HEK293 (cell line): ENCODE measurements around the gene KIF1A.
A peak's percentile ranks its signal among the peaks of the same experiment; 100 is the strongest.

Experiments used
- CTCF ChIA-PET: fragments of 350-600 bp; formaldehyde crosslinking; extraction: SDS; loops from one replicate; lab custom pipeline; 2021; ENCODE audit warnings: antibody characterized with exemption; lab: Yijun Ruan, JAX
- POLR2A ChIA-PET: fragments of 300-600 bp; formaldehyde crosslinking; extraction: SDS; loops from one replicate; lab custom pipeline; 2020; ENCODE audit warnings: antibody characterized with exemption, inconsistent platforms; lab: Yijun Ruan, JAX
- H3K27ac ChIP-seq: fragments of 200-500 bp; sonication (Bioruptor generic); 2 replicates; pipeline ENCODE4 v1.5.1; 2014; ENCODE audit warnings: low read depth, low read length, control low read depth, inconsistent platforms; ENCODE audit errors: extremely low read depth
- H3K36me3 ChIP-seq, 2 experiments: fragments of 200-500 bp in 1 of 2; sonication (Bioruptor generic) in 1 of 2; 1 replicate in 1 of 2; 2 replicates in 1 of 2; pipeline ENCODE4 v1.5.1; 2014 to 2017; ENCODE audit warnings: inconsistent platforms in 2 of 2, low read length in 2 of 2; ENCODE audit not compliant: control insufficient read depth in 2 of 2, insufficient read depth in 1 of 2
- H3K4me1 ChIP-seq: fragments of 200-500 bp; sonication (Bioruptor generic); 2 replicates; pipeline ENCODE4 v1.5.1; 2014; ENCODE audit warnings: mild to moderate bottlenecking, low read length, inconsistent platforms; ENCODE audit not compliant: control insufficient read depth, insufficient read depth
- H3K4me3 ChIP-seq: 2 replicates; pipeline ENCODE4 v1.5.1; 2011; ENCODE audit warnings: low read depth, mild to moderate bottlenecking, control low read depth, low read length, moderate library complexity
- H3K9me3 ChIP-seq: fragments of 200-500 bp; sonication (Bioruptor generic); 2 replicates; pipeline ENCODE4 v1.5.1; 2014; ENCODE audit warnings: low read depth, low read length, inconsistent platforms; ENCODE audit not compliant: control insufficient read depth, insufficient read depth
- HIC1 ChIP-seq: fragments of 450-650 bp; formaldehyde crosslinking; IDR thresholded peaks from 2 replicates; pipeline ENCODE4 v1.5.1; 2016; ENCODE audit warnings: missing biosample characterization, missing genetic modification characterization
- KLF8 ChIP-seq: fragments of 450-650 bp; formaldehyde crosslinking; IDR thresholded peaks from 2 replicates; pipeline ENCODE4 v1.5.1; 2016; ENCODE audit warnings: missing biosample characterization, missing genetic modification characterization
- SCRT2 ChIP-seq: fragments of 450-650 bp; formaldehyde crosslinking; IDR thresholded peaks from 2 replicates; pipeline ENCODE4 v1.5.1; 2016; ENCODE audit warnings: missing biosample characterization, missing genetic modification characterization
- SP2 ChIP-seq: fragments of 450-650 bp; formaldehyde crosslinking; IDR thresholded peaks from 2 replicates; pipeline ENCODE4 v1.5.1; 2016; ENCODE audit warnings: missing biosample characterization, missing genetic modification characterization
- ZNF10 ChIP-seq: fragments of 450-650 bp; formaldehyde crosslinking; IDR thresholded peaks from 2 replicates; pipeline ENCODE4 v1.5.1; 2017; ENCODE audit warnings: missing biosample characterization, missing genetic modification characterization
- ZNF138 ChIP-seq: fragments of 450-650 bp; formaldehyde crosslinking; IDR thresholded peaks from 2 replicates; pipeline ENCODE4 v1.5.1; 2016; ENCODE audit warnings: missing biosample characterization, missing genetic modification characterization, borderline replicate concordance
- ZNF16 ChIP-seq: fragments of 450-650 bp; formaldehyde crosslinking; IDR thresholded peaks from 2 replicates; pipeline ENCODE4 v1.5.1; 2016; ENCODE audit warnings: low read depth, missing biosample characterization, missing genetic modification characterization
- ZNF184 ChIP-seq: fragments of 450-650 bp; IDR thresholded peaks from 2 replicates; pipeline ENCODE4 v1.5.1; 2018; ENCODE audit warnings: missing biosample characterization, mild to moderate bottlenecking, missing genetic modification characterization
- ZNF2 ChIP-seq: fragments of 450-650 bp; formaldehyde crosslinking; IDR thresholded peaks from 2 replicates; pipeline ENCODE4 v1.5.1; 2016; ENCODE audit warnings: missing biosample characterization, missing genetic modification characterization
- ZNF211 ChIP-seq: fragments of 450-650 bp; formaldehyde crosslinking; IDR thresholded peaks from 2 replicates; pipeline ENCODE4 v1.5.1; 2016; ENCODE audit warnings: low read depth, missing biosample characterization, missing genetic modification characterization
- ZNF398 ChIP-seq: fragments of 450-650 bp; formaldehyde crosslinking; IDR thresholded peaks from 2 replicates; pipeline ENCODE4 v1.5.1; 2017; ENCODE audit warnings: missing biosample characterization, missing genetic modification characterization
- ZNF416 ChIP-seq: fragments of 450-650 bp; formaldehyde crosslinking; IDR thresholded peaks from 2 replicates; pipeline ENCODE4 v1.5.1; 2016; ENCODE audit warnings: missing biosample characterization, missing genetic modification characterization
- ZNF423 ChIP-seq: fragments of 450-650 bp; formaldehyde crosslinking; IDR thresholded peaks from 2 replicates; pipeline ENCODE4 v1.5.1; 2016; ENCODE audit warnings: missing biosample characterization, missing genetic modification characterization
- ZNF501 ChIP-seq: fragments of 450-650 bp; formaldehyde crosslinking; IDR thresholded peaks from 2 replicates; pipeline ENCODE4 v1.5.1; 2016; ENCODE audit warnings: missing biosample characterization, missing genetic modification characterization
- ZNF544 ChIP-seq: fragments of 450-650 bp; formaldehyde crosslinking; IDR thresholded peaks from 2 replicates; pipeline ENCODE4 v1.5.0; 2017; ENCODE audit warnings: missing biosample characterization, missing genetic modification characterization
- ZNF792 ChIP-seq: fragments of 450-650 bp; formaldehyde crosslinking; IDR thresholded peaks from 2 replicates; pipeline ENCODE4 v1.5.1; 2016; ENCODE audit warnings: missing biosample characterization, missing genetic modification characterization
- TF ChIP-seq, protein P1 (sequence below): fragments of 450-650 bp; formaldehyde crosslinking; conservative IDR thresholded peaks from 2 replicates; pipeline ENCODE4 v1.5.1; 2016; ENCODE audit warnings: low read depth, missing biosample characterization, missing genetic modification characterization
- TF ChIP-seq, protein P2 (sequence below): fragments of 450-650 bp; formaldehyde crosslinking; IDR thresholded peaks from 2 replicates; pipeline ENCODE4 v1.5.1; 2016; ENCODE audit warnings: missing biosample characterization, missing genetic modification characterization
- TF ChIP-seq, protein P3 (sequence below): fragments of 450-650 bp; formaldehyde crosslinking; IDR thresholded peaks from 2 replicates; pipeline ENCODE4 v1.5.1; 2016; ENCODE audit warnings: missing biosample characterization, missing genetic modification characterization

KIF1A gene

DNA sequence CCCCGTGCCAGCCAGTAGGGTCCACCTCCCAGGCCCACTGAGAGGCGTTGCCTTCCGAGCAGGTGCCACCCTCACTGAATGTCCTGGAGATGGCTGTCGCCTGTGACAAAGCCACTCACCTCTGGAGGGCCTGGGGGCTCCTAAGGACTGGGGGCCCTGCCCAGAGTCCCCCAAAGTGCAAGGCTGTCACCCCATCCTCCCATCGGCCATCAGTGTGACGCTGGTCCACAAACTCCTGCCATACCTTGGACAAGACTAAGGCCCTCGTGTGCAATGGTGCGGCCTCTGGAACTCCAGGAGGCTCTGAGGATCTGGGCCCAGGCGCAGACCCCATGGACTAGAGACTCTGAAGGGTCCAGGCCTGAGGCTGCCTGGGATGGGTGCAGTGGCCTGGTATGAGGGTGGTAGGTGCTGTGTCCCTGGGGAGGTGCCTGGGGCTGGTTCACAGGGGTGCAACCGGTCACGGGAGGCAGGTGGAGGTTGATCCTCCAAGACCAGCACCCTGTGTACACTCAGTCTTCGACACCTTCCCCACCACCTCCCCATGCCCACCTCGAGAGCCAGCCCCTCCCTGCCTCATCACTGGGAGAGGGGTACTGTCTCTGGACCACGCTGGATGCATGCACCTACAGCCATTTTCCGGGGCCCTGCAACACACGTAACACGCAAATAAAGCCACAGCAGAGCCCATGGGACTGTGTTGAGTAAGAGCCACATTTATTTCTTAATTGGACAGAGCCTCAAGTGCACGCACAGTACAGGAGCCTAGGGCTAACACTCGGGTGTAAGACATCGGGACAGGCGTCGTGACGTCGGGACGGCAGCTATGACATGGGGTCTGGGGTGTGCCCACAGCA lies 106.7 kb downstream of the KIF1A start (continued):
- TF ChIP-seq, protein P1, sequence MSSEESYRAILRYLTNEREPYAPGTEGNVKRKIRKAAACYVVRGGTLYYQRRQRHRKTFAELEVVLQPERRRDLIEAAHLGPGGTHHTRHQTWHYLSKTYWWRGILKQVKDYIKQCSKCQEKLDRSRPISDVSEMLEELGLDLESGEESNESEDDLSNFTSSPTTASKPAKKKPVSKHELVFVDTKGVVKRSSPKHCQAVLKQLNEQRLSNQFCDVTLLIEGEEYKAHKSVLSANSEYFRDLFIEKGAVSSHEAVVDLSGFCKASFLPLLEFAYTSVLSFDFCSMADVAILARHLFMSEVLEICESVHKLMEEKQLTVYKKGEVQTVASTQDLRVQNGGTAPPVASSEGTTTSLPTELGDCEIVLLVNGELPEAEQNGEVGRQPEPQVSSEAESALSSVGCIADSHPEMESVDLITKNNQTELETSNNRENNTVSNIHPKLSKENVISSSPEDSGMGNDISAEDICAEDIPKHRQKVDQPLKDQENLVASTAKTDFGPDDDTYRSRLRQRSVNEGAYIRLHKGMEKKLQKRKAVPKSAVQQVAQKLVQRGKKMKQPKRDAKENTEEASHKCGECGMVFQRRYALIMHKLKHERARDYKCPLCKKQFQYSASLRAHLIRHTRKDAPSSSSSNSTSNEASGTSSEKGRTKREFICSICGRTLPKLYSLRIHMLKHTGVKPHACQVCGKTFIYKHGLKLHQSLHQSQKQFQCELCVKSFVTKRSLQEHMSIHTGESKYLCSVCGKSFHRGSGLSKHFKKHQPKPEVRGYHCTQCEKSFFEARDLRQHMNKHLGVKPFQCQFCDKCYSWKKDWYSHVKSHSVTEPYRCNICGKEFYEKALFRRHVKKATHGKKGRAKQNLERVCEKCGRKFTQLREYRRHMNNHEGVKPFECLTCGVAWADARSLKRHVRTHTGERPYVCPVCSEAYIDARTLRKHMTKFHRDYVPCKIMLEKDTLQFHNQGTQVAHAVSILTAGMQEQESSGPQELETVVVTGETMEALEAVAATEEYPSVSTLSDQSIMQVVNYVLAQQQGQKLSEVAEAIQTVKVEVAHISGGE (tag by site-specific recombination), result no peak

DNA sequence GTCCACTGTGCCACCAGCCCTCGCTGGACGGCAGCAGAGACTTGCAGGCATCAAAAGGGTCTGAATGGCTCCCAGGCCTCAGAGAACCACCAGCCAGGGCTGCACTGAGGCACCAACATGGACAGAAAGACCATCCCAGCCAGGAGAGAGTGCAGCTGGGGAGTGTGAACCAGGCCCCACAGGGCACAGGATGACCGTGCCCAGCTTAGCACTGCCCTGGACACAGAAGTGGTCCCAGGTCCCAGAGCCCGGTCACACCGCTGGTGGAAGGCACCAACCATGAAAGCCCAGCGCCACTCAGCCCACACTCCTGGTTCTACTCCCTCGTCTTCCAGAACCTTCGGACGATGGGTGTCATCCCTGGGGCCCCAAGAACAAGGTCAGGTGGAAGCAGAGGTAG lies 107.9 kb downstream of the KIF1A start:
- H3K4me3 ChIP-seq, result no peak overlapping the region
- H3K27ac ChIP-seq, result no peak overlapping the region
- no peaks in the 10 kb centered on the region for H3K9me3 ChIP-seq
- CTCF ChIA-PET, result no interaction called here
- no peaks in the 10 kb centered on the region for H3K4me1 ChIP-seq
- H3K36me3 ChIP-seq, result no peaks in the 10 kb centered on the region
- POLR2A ChIA-PET, result no interaction called here
- TF ChIP-seq SCRT2 (tag by site-specific recombination) (peak; percentile 37; the same call in 1 of the 2 replicates), ZNF2 (no peak)
- TF ChIP-seq, all 188 proteins: peak for 1

- CTCF ChIA-PET, result no interaction called here
- H3K4me3 ChIP-seq, result no peak overlapping the region
Measured at GRCh38 chr2:240711701-240712100, 108.3 kb downstream of the KIF1A start.

More at GRCh38 chr2:240711701-240712100, 108.3 kb downstream of the KIF1A start:
- no peaks in the 10 kb centered on the region for H3K9me3 ChIP-seq
- TF ChIP-seq ZNF184 (tag by site-specific recombination) (no peak), ZNF544 (tag by site-specific recombination) (no peak), ZNF398 (tag by site-specific recombination) (no peak), ZNF501 (tag by site-specific recombination) (no peak), ZNF792 (tag by site-specific recombination) (no peak), ZNF16 (no peak), ZNF138 (tag by site-specific recombination) (no peak), ZNF423 (no peak), ZNF211 (tag by site-specific recombination) (no peak), ZNF2 (no peak), HIC1 (tag by site-specific recombination) (no peak), SP2 (tag by site-specific recombination) (no peak), ZNF416 (tag by site-specific recombination) (no peak), ZNF10 (tag by site-specific recombination) (no peak), KLF8 (tag by site-specific recombination) (no peak)
- TF ChIP-seq, protein P2, sequence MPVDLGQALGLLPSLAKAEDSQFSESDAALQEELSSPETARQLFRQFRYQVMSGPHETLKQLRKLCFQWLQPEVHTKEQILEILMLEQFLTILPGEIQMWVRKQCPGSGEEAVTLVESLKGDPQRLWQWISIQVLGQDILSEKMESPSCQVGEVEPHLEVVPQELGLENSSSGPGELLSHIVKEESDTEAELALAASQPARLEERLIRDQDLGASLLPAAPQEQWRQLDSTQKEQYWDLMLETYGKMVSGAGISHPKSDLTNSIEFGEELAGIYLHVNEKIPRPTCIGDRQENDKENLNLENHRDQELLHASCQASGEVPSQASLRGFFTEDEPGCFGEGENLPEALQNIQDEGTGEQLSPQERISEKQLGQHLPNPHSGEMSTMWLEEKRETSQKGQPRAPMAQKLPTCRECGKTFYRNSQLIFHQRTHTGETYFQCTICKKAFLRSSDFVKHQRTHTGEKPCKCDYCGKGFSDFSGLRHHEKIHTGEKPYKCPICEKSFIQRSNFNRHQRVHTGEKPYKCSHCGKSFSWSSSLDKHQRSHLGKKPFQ, result no peak
- TF ChIP-seq, protein P3, sequence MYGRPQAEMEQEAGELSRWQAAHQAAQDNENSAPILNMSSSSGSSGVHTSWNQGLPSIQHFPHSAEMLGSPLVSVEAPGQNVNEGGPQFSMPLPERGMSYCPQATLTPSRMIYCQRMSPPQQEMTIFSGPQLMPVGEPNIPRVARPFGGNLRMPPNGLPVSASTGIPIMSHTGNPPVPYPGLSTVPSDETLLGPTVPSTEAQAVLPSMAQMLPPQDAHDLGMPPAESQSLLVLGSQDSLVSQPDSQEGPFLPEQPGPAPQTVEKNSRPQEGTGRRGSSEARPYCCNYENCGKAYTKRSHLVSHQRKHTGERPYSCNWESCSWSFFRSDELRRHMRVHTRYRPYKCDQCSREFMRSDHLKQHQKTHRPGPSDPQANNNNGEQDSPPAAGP (tag by site-specific recombination), result no peak
- no peaks in the 10 kb centered on the region for H3K4me1 ChIP-seq
- H3K36me3 ChIP-seq, result no peaks in the 10 kb centered on the region
- POLR2A ChIA-PET, result no interaction called here
- H3K27ac ChIP-seq, result no peak overlapping the region
